Measurements from ENCODE around the gene PPY.
A peak's percentile ranks its signal among the peaks of the same experiment; 100 is the strongest.
"Not testable (repeated sequence)": the region's sequence is repeated elsewhere in the genome, so short reads cannot be mapped to it uniquely, and the experiment has no call there.

The PPY gene

GRCh38 chr17:43942051-43942685, at the start of gene PPY:
Gene PPY, minus strand, starts transcription at chr17:43942476. Its CDS starts 822 bp downstream, at chr17:43941654.
- no peak for DNase-seq (ENCODE audit: low read depth)

DNA sequence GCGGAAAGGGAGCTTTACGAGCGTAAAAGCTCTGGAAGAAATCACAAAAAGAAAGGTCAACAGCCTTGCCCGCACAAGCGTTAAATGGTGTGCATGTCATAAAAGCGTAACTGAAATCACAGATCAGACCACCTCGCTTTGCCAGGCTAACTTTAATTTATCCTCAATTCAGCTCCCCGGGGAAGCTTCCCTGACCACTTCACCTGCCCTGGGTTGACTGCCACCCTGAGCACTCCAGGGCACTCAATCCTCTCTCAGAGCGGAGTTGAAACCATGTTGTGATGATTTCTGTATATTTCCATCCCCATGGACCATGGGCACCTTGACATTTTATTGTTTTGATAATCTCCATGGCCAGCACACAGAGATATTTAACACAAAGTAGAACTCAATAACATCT, 46.0 kb upstream of the PPY start:
- DNase-seq (ENCODE audit: low read depth), result no peak

DNA sequence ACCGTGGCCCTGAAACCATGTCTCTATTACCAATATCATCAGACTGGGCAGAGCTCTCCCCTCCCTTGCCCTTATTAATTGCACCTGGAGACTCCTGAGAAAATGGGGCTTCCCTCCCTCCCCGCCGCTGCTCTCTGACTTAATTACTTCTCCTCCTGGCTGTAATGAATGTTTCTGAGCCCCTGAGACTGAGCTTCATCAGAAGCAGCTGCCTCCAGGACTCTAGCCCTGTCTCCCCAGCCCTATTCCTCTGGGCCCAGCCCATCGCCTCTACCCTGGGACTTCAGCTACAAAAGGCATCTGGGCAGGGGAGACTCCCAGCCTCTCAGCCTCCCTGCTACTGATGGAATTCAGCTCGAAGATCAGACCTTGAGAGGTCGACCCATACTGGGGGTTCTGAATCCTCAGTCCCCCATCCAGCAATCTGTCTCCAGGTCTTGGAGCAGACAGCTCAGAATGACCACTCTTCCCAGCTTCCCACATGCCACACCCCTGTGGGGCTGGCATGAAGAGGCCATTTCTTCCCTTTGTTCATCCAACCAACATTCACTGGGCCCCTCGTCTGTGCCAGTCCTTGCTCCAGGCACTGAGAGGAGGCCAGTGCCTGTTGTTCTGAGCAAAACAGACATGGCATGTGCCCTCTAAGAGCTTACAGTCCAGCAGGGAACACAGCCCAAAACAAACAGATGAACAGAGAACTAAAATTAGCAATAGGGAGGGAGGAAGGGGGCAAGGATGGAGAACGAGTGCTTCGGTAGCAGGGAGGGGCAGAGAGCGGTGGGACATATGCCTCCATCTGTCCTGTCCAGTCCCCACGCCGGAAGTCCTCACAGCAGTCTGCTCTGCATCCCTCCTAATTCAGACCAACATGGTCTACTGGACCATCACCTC, 45.1 kb upstream of the PPY start:
- DNase-seq (ENCODE audit: low read depth), result no peak

- DNase-seq (ENCODE audit: low read depth), result no peak
Measured at GRCh38 chr17:43986225-43986981, 44.1 kb upstream of the PPY start.

GRCh38 chr17:43984521-43984920, 42.2 kb upstream of the PPY start:
- DNase-seq (ENCODE audit: low read depth), result peak; percentile 20

DNA sequence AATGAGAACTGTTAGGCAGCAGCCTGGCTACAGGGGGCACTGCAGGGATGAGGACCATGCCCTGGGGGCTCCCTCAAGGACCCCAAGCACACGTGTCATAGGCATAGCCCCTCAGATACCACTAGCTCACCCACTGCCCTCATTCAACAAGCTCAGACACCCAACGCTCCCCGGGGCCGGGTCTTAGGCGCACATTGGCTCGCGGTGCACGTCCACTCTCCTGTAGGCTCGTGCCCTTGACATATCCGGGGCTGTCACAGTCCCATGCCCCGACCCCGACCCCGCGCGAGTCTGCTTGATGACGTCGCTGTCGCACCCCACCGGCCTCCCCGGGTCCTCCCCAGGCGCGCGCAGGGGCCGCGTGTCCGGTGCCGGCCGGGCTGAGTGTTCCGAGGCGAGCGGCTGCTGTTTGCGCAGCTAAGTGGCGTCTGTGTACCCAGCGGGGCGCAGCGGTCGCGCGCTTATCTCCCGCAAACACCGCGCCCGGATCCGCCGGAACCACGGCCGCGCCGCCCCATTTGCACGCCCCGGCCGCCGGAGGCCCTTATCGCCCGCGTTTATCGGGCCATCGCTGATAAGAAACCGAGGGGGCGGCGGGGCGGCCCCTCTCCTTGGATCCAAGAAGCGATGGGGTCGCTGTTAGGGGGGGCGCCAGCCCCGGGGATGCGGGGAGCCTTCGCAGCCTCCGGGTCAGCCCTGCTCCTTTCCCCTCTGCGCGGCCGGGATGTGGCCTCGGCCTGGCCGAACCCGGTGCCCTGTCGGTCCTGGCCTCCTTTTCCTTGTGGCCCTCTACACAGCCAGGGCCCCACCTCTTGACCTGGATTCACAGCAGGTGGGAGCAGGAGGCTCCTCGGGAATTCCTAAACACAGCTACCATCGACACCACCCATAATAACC, 41.5 kb upstream of the PPY start:
- peak; percentile 50 for DNase-seq (ENCODE audit: low read depth)

- DNase-seq (ENCODE audit: low read depth), result no peak
Measured at GRCh38 chr17:43983196-43983514, 40.9 kb upstream of the PPY start.

GRCh38 chr17:43982171-43982570, 39.9 kb upstream of the PPY start:
- DNase-seq (ENCODE audit: low read depth), result no peak

DNA sequence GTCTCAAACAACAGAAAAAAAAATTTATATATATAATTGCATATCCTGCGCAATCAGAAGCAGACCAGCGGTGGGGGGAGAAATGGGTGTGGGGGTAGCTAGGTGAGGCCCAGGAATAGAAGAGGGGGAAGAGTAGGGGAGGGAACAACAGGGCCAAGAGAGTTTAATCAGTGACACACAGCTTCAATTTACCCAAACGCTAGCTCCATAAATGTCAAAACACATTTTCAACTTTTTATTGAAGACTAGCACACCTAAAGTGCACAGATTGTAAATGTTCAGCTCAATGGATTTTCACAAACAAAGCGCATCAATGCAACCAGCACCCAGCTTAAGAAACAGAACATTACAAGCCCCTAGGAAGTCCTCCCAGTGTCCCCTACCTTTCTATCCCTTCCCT, 37.4 kb upstream of the PPY start:
- no peak for DNase-seq (ENCODE audit: low read depth)

GRCh38 chr17:43979011-43979410, 36.7 kb upstream of the PPY start:
- no peak for DNase-seq (ENCODE audit: low read depth)

GRCh38 chr17:43978078-43978477, 35.8 kb upstream of the PPY start:
- DNase-seq (ENCODE audit: low read depth), result no peak

DNA sequence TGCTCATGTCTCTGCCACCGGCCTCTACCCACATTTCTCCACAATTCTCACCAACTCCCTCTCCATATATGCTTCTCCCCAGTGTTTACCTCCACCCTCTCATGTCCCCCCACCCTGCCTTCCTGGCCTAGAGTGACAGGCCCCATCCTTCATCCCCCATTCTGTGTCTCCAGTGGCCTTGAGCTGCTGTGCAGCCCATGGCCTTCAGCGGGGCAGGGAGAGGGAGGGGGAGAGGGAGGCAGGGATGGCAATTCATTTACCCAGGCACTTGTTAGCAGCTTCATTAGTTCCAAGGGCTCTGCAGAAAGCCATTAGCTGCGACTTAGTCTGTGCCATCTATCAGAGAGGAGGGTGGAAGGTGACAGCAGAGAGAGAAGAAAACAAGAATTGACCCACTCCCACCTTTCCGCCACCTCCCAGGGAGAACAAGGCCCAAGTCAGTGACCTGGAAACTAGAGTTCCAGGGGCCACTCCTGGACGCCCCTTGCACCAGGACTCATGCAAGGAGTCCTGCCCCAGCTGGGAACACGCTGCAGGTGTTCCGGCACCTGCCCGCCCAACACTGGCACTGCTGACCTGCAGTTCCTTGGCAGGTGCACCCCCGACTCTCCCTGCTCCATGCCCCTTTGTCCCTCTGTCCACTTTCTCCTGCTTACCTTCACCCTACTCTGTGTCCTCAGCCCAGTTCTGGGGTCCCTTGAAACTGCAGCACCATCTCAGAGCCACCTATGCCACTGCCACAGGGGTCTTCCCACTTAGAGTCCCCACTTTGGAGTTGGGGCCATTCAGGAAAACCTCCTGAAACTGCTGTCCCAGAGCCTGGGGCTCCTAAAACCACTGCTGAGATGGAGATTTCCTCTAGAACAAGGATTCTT, 34.9 kb upstream of the PPY start:
- DNase-seq (ENCODE audit: low read depth), result no peak

- DNase-seq (ENCODE audit: low read depth), result no peak
Measured at GRCh38 chr17:43975898-43976297, 33.6 kb upstream of the PPY start.

DNA sequence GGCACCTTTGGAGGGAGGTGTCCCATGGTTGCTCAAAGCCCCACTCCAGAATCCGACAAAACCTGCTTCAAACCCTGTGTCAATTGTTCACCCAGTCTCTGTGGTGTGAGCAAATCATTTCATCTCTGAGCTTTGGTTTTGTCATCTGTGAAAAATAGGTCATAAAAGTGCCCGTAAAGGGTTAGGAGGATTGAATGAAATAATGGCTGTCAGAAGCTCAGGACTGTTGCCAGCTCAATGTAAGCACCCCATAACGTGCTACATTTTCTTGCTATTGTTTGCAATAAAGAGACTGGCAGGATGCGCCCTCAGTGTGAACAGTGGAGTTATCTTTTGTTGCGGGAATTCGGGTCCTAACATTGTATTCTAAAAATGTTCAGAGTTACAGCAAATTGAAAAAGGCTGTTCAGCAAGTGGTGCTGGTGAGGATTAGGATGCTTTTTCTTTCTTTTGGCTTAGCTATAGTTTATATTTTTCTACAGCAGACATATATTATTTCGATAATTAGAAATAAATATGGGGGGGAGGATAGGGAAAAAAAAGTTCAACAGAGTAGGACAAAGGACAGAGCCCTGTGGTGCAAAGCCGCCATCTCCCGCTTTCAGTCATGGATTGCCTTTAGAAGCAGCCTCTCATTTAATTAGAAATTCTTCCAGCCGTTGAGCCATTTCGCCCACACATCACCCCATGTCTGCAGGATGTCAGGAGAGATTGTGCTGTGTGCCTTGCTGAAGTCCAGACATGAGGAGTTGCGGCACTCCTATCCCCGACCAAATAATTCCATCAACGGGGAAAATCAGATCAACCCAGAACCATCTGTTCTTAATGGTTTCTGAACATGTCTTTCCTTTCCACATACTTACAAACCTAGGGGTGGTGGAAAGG, 32.3 kb upstream of the PPY start:
- no peak for DNase-seq (ENCODE audit: low read depth)

DNA sequence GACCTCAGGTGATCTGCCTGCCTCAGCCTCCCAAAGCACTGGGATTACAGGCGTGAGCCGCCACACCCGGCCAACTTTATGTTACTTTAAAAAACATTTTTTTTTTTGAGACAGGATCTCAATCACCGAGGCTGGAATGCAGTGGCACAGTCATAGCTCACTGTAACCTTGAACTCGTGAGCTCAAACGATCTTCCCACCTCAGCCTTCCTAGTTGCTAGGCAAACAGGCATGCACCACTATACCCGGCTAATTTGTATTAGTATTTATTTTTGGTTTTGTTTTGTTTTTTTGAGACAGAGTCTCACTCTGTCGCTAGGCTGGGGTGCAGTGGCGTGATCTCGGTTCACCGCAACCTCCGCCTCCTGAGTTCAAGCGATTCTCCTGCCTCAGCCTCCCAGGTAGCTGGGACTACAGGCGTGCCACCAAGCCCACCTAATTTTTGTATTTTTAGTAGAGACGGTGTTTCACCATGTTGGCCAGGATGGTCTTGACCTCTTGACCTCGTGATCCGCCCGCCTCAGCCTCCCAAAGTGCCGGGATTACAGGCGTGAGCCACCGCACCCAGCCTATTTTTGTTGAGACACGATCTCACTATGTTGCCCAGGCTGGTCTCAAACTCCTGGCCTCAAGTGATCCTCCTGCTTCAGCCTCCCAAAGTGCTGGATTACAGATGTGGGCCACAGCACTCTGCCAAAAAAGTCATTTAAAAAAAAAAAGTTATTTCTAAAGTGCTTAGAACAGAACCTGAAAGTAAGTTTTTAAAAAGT, 30.4 kb upstream of the PPY start:
- not testable (repeated sequence) for DNase-seq (ENCODE audit: low read depth)

GRCh38 chr17:43971436-43971835, 29.2 kb upstream of the PPY start:
- DNase-seq (ENCODE audit: low read depth), result not testable (repeated sequence)

- no peak for DNase-seq (ENCODE audit: low read depth)
Measured at GRCh38 chr17:43970366-43970765, 28.1 kb upstream of the PPY start.

- DNase-seq (ENCODE audit: low read depth), result no peak
Measured at GRCh38 chr17:43967251-43967875, 25.1 kb upstream of the PPY start.

DNA sequence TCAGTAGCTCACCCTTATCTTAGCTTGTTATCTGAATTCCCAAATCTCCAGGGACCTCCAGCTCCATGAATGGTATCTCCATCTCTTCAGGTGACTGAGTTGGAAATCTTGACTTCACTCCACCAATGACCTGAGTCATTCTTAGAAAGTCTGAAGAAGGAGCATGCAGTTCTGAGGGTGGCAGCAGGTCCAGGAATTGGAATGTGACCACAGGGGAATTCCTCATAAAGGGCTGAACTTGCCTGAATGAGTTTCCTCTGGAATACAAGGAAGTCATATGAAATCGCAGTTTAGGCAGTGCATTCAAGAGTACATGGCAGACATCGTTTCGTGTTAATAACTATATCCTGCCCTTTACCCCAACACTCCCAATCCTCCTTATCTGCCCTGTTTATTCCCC, 24.0 kb upstream of the PPY start:
- DNase-seq (ENCODE audit: low read depth), result peak; percentile 39
